ENCODE results near the gene RRBP1.

GRCh38 chr20:17663486-17663885 is 18.6 kb downstream of the RRBP1 start:
- TF ChIP-seq CTCF (conservative IDR thresholded peaks at IDR 0.05 in 1 of 2, IDR thresholded peaks at IDR 0.05 in 1 of 2; ENCODE audit: extremely low read depth in 1 of 2, insufficient read depth in 1 of 2, low read depth in 1 of 2, low read length in 2 of 2): no peak
- no peak for TF ChIP-seq EZH2 (IDR thresholded peaks at IDR 0.05; ENCODE audit: borderline replicate concordance, low read length)
